AG09319 (cell line): ENCODE data around the gene AGMO.

Experiments
- DNase-seq: peaks from one replicate; pipeline ENCODE4 v3.0.0-alpha.2; 2010; ENCODE audit warnings: low read depth; ENCODE audit errors: extremely low read depth
- CTCF ChIP-seq: IDR thresholded peaks from 2 replicates; pipeline ENCODE4 v1.5.1; 2011; ENCODE audit warnings: low read depth, mild to moderate bottlenecking, inconsistent platforms, low read length, moderate library complexity

The AGMO gene

GRCh38 chr7:15561835-15562234 lies at the start of gene AGMO:
AGMO (minus strand) TSS chr7:15562015.
- no peak for DNase-seq
- no peak for TF ChIP-seq CTCF

- no peak for TF ChIP-seq CTCF
- no peak for DNase-seq
These were observed 48.7 kb upstream of the AGMO start for GRCh38 chr7:15610503-15610902.

- no peak for DNase-seq
- TF ChIP-seq CTCF: no peak
These were observed 47.5 kb upstream of the AGMO start for GRCh38 chr7:15609287-15609686.

- TF ChIP-seq CTCF: no peak
- no peak for DNase-seq
These were observed 45.9 kb upstream of the AGMO start for GRCh38 chr7:15607529-15608210.

- TF ChIP-seq CTCF: no peak
These were observed 44.7 kb upstream of the AGMO start for GRCh38 chr7:15606561-15606960.

GRCh38 chr7:15604166-15604565 lies 42.4 kb upstream of the AGMO start:
- no peak for TF ChIP-seq CTCF
- DNase-seq: no peak

More at GRCh38 chr7:15606561-15606960, 44.7 kb upstream of the AGMO start:
- DNase-seq: no peak

GRCh38 chr7:15603124-15603523 lies 41.3 kb upstream of the AGMO start:
- TF ChIP-seq CTCF: no peak
- no peak for DNase-seq
